ENCODE results near the gene DEAF1.

GRCh38 chr11:679271-680207 lies 15.5 kb downstream of the DEAF1 start:
- TF ChIP-seq CTCF (IDR thresholded peaks at IDR 0.05) = no peak
- no peak for TF ChIP-seq POLR2A (IDR thresholded peaks at IDR 0.05)
- no peak for TF ChIP-seq EP300 (IDR thresholded peaks at IDR 0.05)
